ENCODE data around the gene TRIM9.

The TRIM9 gene

DNA sequence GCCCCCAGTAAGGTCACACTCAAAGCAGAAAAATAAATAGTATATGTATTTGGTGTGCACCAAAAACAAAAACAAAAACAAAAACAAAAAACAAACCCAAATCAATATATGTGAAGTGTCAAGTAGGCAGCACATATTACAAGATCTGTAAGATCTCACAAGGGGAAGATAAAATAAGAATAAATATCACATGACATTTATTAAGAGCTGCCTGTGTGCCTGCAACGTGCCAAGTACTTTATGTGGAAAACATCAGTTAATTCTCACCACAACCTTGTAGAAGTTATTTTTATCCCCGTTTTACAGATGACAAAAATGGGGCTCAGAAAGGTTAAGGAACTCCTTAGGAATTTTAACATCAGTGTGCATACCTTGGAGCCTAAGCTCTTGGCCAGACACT is 26.6 kb downstream of the TRIM9 start:
- 0 out of 2 replicates have a peak, but pooled peaks cover 4% of the 10 kb centered on the region for H3K9me3 ChIP-seq (ENCODE audit: insufficient read depth, low read depth, low read length)
- TF ChIP-seq, protein P1, sequence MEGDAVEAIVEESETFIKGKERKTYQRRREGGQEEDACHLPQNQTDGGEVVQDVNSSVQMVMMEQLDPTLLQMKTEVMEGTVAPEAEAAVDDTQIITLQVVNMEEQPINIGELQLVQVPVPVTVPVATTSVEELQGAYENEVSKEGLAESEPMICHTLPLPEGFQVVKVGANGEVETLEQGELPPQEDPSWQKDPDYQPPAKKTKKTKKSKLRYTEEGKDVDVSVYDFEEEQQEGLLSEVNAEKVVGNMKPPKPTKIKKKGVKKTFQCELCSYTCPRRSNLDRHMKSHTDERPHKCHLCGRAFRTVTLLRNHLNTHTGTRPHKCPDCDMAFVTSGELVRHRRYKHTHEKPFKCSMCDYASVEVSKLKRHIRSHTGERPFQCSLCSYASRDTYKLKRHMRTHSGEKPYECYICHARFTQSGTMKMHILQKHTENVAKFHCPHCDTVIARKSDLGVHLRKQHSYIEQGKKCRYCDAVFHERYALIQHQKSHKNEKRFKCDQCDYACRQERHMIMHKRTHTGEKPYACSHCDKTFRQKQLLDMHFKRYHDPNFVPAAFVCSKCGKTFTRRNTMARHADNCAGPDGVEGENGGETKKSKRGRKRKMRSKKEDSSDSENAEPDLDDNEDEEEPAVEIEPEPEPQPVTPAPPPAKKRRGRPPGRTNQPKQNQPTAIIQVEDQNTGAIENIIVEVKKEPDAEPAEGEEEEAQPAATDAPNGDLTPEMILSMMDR (conservative IDR thresholded peaks at IDR 0.05; ENCODE audit: low read length): no peak
- no peaks in the 10 kb centered on the region for H3K36me3 ChIP-seq (ENCODE audit: insufficient read depth, low read length)
- no peak overlapping the region for H3K4me2 ChIP-seq (ENCODE audit: low read depth, low read length, poor library complexity, severe bottlenecking)
- H3K4me1 ChIP-seq (ENCODE audit: insufficient read depth, low read length, poor library complexity, severe bottlenecking): peaks cover 4% of the 10 kb centered on the region
- no peaks in the 10 kb centered on the region for H3K79me2 ChIP-seq (ENCODE audit: insufficient read depth, low read length)
- no peaks in the 10 kb centered on the region for H3K27me3 ChIP-seq (ENCODE audit: insufficient read depth, low read length, poor library complexity, severe bottlenecking)
- H2AFZ ChIP-seq (ENCODE audit: low read length): no peak overlapping the region
- H3K9me2 ChIP-seq (replicated peaks; ENCODE audit: low read depth, low read length): no peaks in the 10 kb centered on the region
- H3F3A ChIP-seq (ENCODE audit: low read depth): no peaks in the 10 kb centered on the region
- no peak overlapping the region for H3K4me3 ChIP-seq (ENCODE audit: low read length, poor library complexity, severe bottlenecking)
- H4K20me1 ChIP-seq (ENCODE audit: insufficient read depth, low read length, poor library complexity, severe bottlenecking): no peaks in the 10 kb centered on the region
- H3K9ac ChIP-seq (ENCODE audit: low read depth, low read length, poor library complexity, severe bottlenecking): no peak overlapping the region

DNA sequence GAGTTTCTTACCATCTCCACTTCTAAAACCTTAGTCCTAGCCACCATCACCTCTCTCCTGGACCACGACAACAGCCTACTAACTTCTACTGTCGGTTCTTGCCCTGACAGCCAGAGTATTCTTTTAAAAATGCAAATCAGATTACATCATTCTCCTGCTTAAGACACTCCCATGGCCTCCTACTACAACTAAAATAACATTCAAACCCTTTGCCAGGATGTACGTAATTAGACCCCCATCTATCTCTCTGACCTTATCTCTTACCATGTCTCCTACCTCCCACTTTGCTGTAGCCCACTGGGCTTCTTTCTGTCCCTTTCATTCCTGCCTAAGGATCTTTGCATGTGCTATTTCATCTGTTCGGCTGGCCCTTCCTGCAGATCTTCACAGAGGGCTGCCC is 27.6 kb downstream of the TRIM9 start:
- Histone ChIP-seq H3K4me2 (ENCODE audit: low read depth, low read length, poor library complexity, severe bottlenecking) (no peak overlapping the region), H2AFZ (ENCODE audit: low read length) (no peak overlapping the region), H3K4me3 (ENCODE audit: low read length, poor library complexity, severe bottlenecking) (no peak overlapping the region), H3K9me3 (ENCODE audit: insufficient read depth, low read depth, low read length) (peaks cover 8% of the 10 kb centered on the region; the same call in 1 of the 2 replicates), H3K27me3 (ENCODE audit: insufficient read depth, low read length, poor library complexity, severe bottlenecking) (peaks cover 5% of the 10 kb centered on the region), H3K9me2 (replicated peaks; ENCODE audit: low read depth, low read length) (no peaks in the 10 kb centered on the region), H3K36me3 (ENCODE audit: insufficient read depth, low read length) (no peaks in the 10 kb centered on the region), H3F3A (ENCODE audit: low read depth) (no peaks in the 10 kb centered on the region), H3K79me2 (ENCODE audit: insufficient read depth, low read length) (no peaks in the 10 kb centered on the region), H3K9ac (ENCODE audit: low read depth, low read length, poor library complexity, severe bottlenecking) (no peak overlapping the region), H3K4me1 (ENCODE audit: insufficient read depth, low read length, poor library complexity, severe bottlenecking) (peaks cover 4% of the 10 kb centered on the region), H4K20me1 (ENCODE audit: insufficient read depth, low read length, poor library complexity, severe bottlenecking) (no peaks in the 10 kb centered on the region)
- TF ChIP-seq EZH2phosphoT487 (IDR thresholded peaks at IDR 0.05; ENCODE audit: borderline replicate concordance): no peak
- TF ChIP-seq, protein P1 (conservative IDR thresholded peaks at IDR 0.05; ENCODE audit: low read length): no peak

DNA sequence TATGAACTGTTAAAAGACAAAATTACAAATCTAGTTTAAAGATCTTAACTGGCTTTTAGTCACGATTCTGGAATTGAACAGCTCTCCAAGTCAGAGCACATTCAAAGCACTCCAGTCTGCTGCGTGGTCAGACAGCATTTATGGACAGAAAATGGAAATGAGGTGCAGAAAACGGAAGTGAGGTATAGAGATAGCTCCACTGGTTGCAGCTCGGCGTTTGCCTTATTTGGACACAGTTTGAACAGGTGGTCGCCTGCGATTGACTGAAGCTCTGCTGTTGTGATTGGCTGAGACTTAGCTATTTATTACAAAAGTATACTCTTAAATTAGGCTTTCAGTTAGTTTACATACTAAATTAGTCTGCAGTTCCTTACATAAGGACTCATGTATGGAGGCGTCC is 28.3 kb downstream of the TRIM9 start:
- Histone ChIP-seq H3K4me3 (ENCODE audit: low read length, poor library complexity, severe bottlenecking) (no peak overlapping the region), H3K4me2 (ENCODE audit: low read depth, low read length, poor library complexity, severe bottlenecking) (no peak overlapping the region), H3K36me3 (ENCODE audit: insufficient read depth, low read length) (no peaks in the 10 kb centered on the region), H3K27me3 (ENCODE audit: insufficient read depth, low read length, poor library complexity, severe bottlenecking) (peaks cover 6% of the 10 kb centered on the region), H3K4me1 (ENCODE audit: insufficient read depth, low read length, poor library complexity, severe bottlenecking) (peaks cover 4% of the 10 kb centered on the region), H3K9me2 (replicated peaks; ENCODE audit: low read depth, low read length) (no peaks in the 10 kb centered on the region), H3K79me2 (ENCODE audit: insufficient read depth, low read length) (no peaks in the 10 kb centered on the region), H3K9ac (ENCODE audit: low read depth, low read length, poor library complexity, severe bottlenecking) (no peak overlapping the region), H4K20me1 (ENCODE audit: insufficient read depth, low read length, poor library complexity, severe bottlenecking) (no peaks in the 10 kb centered on the region), H3F3A (ENCODE audit: low read depth) (no peaks in the 10 kb centered on the region), H2AFZ (ENCODE audit: low read length) (no peak overlapping the region), H3K9me3 (ENCODE audit: insufficient read depth, low read depth, low read length) (peaks cover 11% of the 10 kb centered on the region; the same call in 1 of the 2 replicates)
- TF ChIP-seq EZH2phosphoT487 (IDR thresholded peaks at IDR 0.05; ENCODE audit: borderline replicate concordance): no peak
- TF ChIP-seq, protein P1 (conservative IDR thresholded peaks at IDR 0.05; ENCODE audit: low read length): no peak
